ENCODE measurements around the gene DPP3.
"Not testable (repeated sequence)": the region's sequence is repeated elsewhere in the genome, so short reads cannot be mapped to it uniquely, and the experiment has no call there.

Gene DPP3

GRCh38 chr11:66543263-66544107 is 63.3 kb downstream of the DPP3 start:
- H3K9me3 ChIP-seq (ENCODE audit: control insufficient read depth, insufficient read depth, low read depth, low read length), result no peaks in the 10 kb centered on the region
- H3K4me1 ChIP-seq (ENCODE audit: control insufficient read depth, insufficient read depth, low read length), result no peaks in the 10 kb centered on the region
- peaks cover 0 to 46% of the 10 kb centered on the region in 2 experiments; a peak in 2 of 3 replicates for H3K36me3 ChIP-seq (ENCODE audit: control insufficient read depth in 2 of 2, insufficient read depth in 1 of 2, low read length in 2 of 2)
- H3K4me3 ChIP-seq (ENCODE audit: low read depth, low read length), result no peak overlapping the region
- no peak overlapping the region for H3K27ac ChIP-seq (ENCODE audit: extremely low read depth, low read depth, low read length)
- POLR2A ChIA-PET, result interaction anchor here (0.9 kb wide), 2 partner anchors 73 to 135 kb away, joined by 3 read pairs; no protein-coding TSS in a partner anchor
- CTCF ChIA-PET, result no interaction called here
- TF ChIP-seq ZNF433 (tag by site-specific recombination; IDR thresholded peaks at IDR 0.05; ENCODE audit: low read depth) (no peak), ZNF600 (tag by site-specific recombination; IDR thresholded peaks at IDR 0.05) (0 out of 2 replicates have a peak, but pooled peaks have one; percentile 27), ZNF274 (IDR thresholded peaks at IDR 0.05; ENCODE audit: low read length) (no peak), ZNF274 (tag by site-specific recombination; IDR thresholded peaks at IDR 0.05; ENCODE audit: borderline replicate concordance) (no peak), ZNF280C (tag by site-specific recombination; IDR thresholded peaks at IDR 0.05) (no peak), ZNF513 (tag by site-specific recombination; IDR thresholded peaks at IDR 0.05) (no peak), ZNF404 (tag by site-specific recombination; IDR thresholded peaks at IDR 0.05) (no peak), INSM2 (tag by site-specific recombination; IDR thresholded peaks at IDR 0.05) (no peak)

GRCh38 chr11:66544952-66545351 is 64.7 kb downstream of the DPP3 start:
- Histone ChIP-seq H3K4me3 (ENCODE audit: low read depth, low read length) (peak overlapping the region; percentile 73), H3K36me3 (ENCODE audit: control insufficient read depth in 2 of 2, insufficient read depth in 1 of 2, low read length in 2 of 2) (peaks cover 0 to 31% of the 10 kb centered on the region in 2 experiments; a peak in 2 of 3 replicates)
- ChIA-PET CTCF (interaction anchor here (0.8 to 2.8 kb wide), 2 partner anchors 106 to 133 kb away, joined by 3 to 10 read pairs; partner anchors contain the start of genes MRPL11 and RBM4B), POLR2A (interaction anchor here (1.1 to 2.1 kb wide), 4 partner anchors 18 to 133 kb away, joined by 3 to 15 read pairs (median 10); partner anchors contain the start of genes RBM4 and RBM4B)
- not testable (repeated sequence) for H3K4me1 ChIP-seq (ENCODE audit: control insufficient read depth, insufficient read depth, low read length); H3K9me3 ChIP-seq (ENCODE audit: control insufficient read depth, insufficient read depth, low read depth, low read length); H3K27ac ChIP-seq (ENCODE audit: extremely low read depth, low read depth, low read length)

- peak within 1 kb of the TSS; percentile 73 for H3K4me3 ChIP-seq (ENCODE audit: low read depth, low read length)
- ChIA-PET POLR2A (interaction anchor here (0.7 to 2.1 kb wide), 19 partner anchors 9 to 310 kb away, joined by 3 to 15 read pairs (median 5); partner anchors contain the start of genes BBS1, CTSF, DPP3 and PELI3), CTCF (interaction anchor here (0.7 to 2.8 kb wide), 6 partner anchors 17 to 138 kb away, joined by 3 to 10 read pairs (median 4); partner anchors contain the start of genes CCDC87, CCS, MRPL11 and RBM4B)
- no peaks in the 10 kb centered on the region for H3K9me3 ChIP-seq (ENCODE audit: control insufficient read depth, insufficient read depth, low read depth, low read length)
- H3K36me3 ChIP-seq (ENCODE audit: control insufficient read depth in 2 of 2, insufficient read depth in 1 of 2, low read length in 2 of 2), result peaks cover 0 to 28% of the 10 kb centered on the region in 2 experiments; a peak in 1 of 3 replicates
- H3K4me1 ChIP-seq (ENCODE audit: control insufficient read depth, insufficient read depth, low read length), result no peaks in the 10 kb centered on the region
- peak within 1 kb of the TSS; percentile 65; the same call in 1 of the 2 replicates for H3K27ac ChIP-seq (ENCODE audit: extremely low read depth, low read depth, low read length)
- TF ChIP-seq PRDM4 (tag by site-specific recombination; IDR thresholded peaks at IDR 0.05) (no peak), PRDM10 (tag by site-specific recombination; IDR thresholded peaks at IDR 0.05) (peak; percentile 73), KLF1 (tag by site-specific recombination; IDR thresholded peaks at IDR 0.05) (0 out of 2 replicates have a peak, but pooled peaks have one; percentile 18), ZNF660 (tag by site-specific recombination; IDR thresholded peaks at IDR 0.05) (peak; percentile 56), ZBTB26 (tag by site-specific recombination; optimal IDR thresholded peaks at IDR 0.05) (peak; percentile 69), GLIS2 (tag by site-specific recombination; IDR thresholded peaks at IDR 0.05) (peak; percentile 62)
Measured at GRCh38 chr11:66545701-66546367, 65.6 kb downstream of the DPP3 start, which contains the start of gene ZDHHC24. Gene ZDHHC24, minus strand, starts transcription at chr11:66546048. Its CDS starts 45 bp downstream, at chr11:66546003.
